ENCODE data around the gene GABBR2.

GABBR2 gene

GRCh38 chr9:98552331-98552730 is 156.4 kb downstream of the GABBR2 start:
- no peak overlapping the region for H3K4me3 ChIP-seq (ENCODE audit: low read depth, low read length)
- TF ChIP-seq CTCF (IDR thresholded peaks at IDR 0.05; ENCODE audit: control insufficient read depth, extremely low read depth, insufficient read depth): no peak
- DNase-seq (ENCODE audit: low read depth): no peak

- no peak for DNase-seq (ENCODE audit: low read depth)
- H3K4me3 ChIP-seq (ENCODE audit: low read depth, low read length): no peak overlapping the region
- TF ChIP-seq CTCF (IDR thresholded peaks at IDR 0.05; ENCODE audit: control insufficient read depth, extremely low read depth, insufficient read depth): no peak
Measured at GRCh38 chr9:98551511-98552286, 157.0 kb downstream of the GABBR2 start.

- H3K4me3 ChIP-seq (ENCODE audit: low read depth, low read length): no peak overlapping the region
- TF ChIP-seq CTCF (IDR thresholded peaks at IDR 0.05; ENCODE audit: control insufficient read depth, extremely low read depth, insufficient read depth): no peak
- DNase-seq (ENCODE audit: low read depth): no peak
Measured at GRCh38 chr9:98550206-98550820, 158.4 kb downstream of the GABBR2 start.

GRCh38 chr9:98549401-98549800 is 159.3 kb downstream of the GABBR2 start:
- TF ChIP-seq CTCF (IDR thresholded peaks at IDR 0.05; ENCODE audit: control insufficient read depth, extremely low read depth, insufficient read depth): no peak
- DNase-seq (ENCODE audit: low read depth): no peak
- no peak overlapping the region for H3K4me3 ChIP-seq (ENCODE audit: low read depth, low read length)

GRCh38 chr9:98547606-98548005 is 161.1 kb downstream of the GABBR2 start:
- no peak for TF ChIP-seq CTCF (IDR thresholded peaks at IDR 0.05; ENCODE audit: control insufficient read depth, extremely low read depth, insufficient read depth)
- DNase-seq (ENCODE audit: low read depth): no peak
- H3K4me3 ChIP-seq (ENCODE audit: low read depth, low read length): no peak overlapping the region

- DNase-seq (ENCODE audit: low read depth): no peak
- no peak for TF ChIP-seq CTCF (IDR thresholded peaks at IDR 0.05; ENCODE audit: control insufficient read depth, extremely low read depth, insufficient read depth)
- H3K4me3 ChIP-seq (ENCODE audit: low read depth, low read length): no peak overlapping the region
Measured at GRCh38 chr9:98545021-98545420, 163.7 kb downstream of the GABBR2 start.

All from LNCaP clone FGC (cell line).